ENCODE data around the gene CA12. TPM values are rescaled to one million over a fixed set of nuclear protein-coding genes. Genes with fewer than 3 reads are reported as not detected.
A peak's percentile ranks its signal among the peaks of the same experiment; 100 is the strongest.
"Not testable (repeated sequence)": the region's sequence is repeated elsewhere in the genome, so short reads cannot be mapped to it uniquely, and the experiment has no call there.

The CA12 gene
- 1 to 10 TPM; 1.8 to 6.4 (median 2.1) TPM for polyA plus RNA-seq (ENCODE audit: insufficient read depth in 1 of 5, insufficient read length in 5 of 5, low replicate concordance in 1 of 5)
- long read RNA-seq, donor 1, result 0 reads
- long read RNA-seq, donor 2, result 0 reads
- long read RNA-seq, donor 3, result 0 reads
- long read RNA-seq, donor 4, result 0 reads
- long read RNA-seq, donor 5, result 0 reads
- long read RNA-seq, donor 6, result 0 reads
- long read RNA-seq, donor 7, result 0 reads
- long read RNA-seq, donor 8, result 0 reads

DNA sequence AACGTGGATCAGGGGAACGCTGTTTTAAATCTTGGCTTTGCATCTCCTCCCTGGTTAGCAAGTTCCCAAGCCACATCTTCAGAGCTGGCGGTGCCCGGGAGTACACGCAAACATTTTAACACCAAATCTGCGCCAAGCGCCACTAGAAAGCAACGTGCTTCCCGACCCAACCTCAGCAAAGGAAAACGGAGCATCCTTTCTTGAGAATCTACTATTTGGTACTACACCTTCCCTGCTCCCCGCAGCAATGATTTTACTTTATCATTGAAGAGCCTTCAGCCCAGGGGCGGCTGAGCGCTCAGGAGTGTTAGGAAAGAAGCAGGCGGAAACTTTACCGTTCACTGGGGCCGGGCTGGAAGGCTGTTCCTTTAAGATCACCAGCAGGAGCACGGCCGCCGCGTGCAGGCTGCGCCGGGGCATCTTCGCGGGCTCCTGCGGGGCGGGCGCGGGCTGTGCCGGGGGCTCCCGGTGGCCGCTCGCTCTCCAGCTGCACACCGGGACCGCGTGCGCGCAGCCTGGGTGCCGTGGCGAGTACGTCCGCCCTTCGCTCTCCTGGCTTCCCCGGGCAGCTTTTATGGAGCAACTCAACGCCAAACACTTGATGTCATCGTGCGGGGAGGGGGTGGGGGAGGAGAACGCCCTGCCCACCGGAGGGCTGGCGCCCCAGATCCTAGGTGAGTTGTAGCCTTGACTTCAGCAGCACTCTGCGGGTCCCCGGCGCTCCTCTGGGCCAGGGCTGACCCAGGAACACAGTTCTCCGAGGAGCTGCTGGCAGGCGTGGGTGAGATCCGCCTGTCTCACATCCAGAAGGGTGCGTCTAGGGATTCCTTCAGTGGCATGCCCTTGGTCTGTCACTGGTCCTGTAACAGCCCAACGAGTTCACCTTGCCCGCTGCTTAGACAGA is at the start of gene CA12:
CA12 (minus strand) TSS at position 546 of the 904 bp plus-strand sequence; CDS start at position 420, 126 bp downstream.
- no peak for DNase-seq

DNA sequence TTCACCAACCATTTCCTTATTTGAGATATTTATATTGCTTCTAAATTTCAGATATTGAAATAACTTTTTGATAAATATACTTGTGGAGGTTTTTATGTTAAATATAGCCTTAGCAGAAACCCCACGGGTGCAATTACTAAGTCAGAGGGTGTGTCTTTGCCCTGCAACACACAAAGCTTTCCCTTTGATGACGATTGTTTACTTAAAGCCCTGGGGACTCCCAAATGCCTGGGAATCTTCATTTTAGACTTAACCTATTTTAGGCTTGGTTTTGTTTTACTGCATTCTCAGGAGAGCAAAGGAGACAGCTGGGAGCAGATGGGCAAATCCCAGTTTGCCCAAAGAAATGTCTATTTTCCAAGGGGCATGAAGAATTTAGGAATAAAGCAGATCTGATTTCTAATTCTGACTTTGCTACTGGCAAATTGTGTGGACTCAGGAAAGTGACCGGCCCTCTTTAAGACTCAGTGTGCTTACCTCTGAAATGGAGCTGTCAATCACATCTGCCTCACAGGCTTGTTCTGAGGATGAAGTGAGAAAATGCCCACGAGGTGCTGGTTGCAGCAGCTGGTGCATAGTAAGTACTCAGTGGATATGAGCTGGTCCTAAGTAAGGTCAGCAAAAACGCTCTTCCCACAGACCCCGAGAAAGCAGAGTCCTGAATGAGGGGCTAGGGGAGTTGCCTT is 49.3 kb upstream of the CA12 start:
- no peak for DNase-seq

DNA sequence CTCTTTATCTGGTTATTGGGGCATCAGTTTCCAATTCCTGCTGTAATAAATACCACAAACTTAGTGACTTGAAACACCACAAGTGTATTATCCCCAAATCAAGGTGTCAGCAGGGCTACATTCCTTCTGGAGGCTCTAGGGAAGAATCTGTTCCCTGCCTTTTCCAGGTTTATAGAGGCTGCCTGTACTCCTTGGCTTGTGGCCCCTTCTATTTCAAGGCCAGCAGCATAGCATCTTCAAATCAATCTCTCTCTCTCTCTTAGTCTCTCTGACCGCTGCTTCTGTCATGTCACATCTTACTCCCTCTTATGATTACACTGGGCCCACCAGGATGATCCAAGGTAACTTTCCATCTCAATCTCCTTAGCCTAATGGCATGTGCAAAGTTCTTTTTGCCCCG is 44.9 kb upstream of the CA12 start:
- DNase-seq, result no peak

DNA sequence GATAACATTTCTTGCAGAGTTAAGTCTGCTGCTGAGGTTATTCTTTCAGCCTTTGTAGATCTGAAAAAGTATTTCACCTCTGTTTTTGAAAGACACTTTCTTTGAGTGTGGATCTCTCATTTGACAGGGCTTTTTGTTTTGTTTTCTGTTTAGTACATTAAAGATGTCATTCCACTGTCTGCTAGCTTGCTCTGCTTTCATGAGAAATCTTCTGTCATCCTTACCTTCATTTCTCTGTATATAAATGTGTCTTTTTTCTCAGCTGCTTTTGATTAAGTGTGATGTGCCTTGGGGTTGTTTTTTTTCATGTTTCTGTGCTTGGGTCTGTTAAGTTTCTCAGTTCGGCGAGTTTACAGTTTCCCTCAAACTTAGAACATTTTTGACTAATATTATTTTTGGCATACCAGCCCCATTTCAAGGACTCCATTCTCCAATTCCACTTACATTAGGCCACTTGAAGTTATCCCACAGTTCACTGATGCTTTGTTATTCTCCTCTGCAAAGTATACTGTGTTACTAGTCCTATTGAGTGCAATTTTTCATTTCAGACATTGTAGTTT is 43.9 kb upstream of the CA12 start:
- no peak for DNase-seq

DNA sequence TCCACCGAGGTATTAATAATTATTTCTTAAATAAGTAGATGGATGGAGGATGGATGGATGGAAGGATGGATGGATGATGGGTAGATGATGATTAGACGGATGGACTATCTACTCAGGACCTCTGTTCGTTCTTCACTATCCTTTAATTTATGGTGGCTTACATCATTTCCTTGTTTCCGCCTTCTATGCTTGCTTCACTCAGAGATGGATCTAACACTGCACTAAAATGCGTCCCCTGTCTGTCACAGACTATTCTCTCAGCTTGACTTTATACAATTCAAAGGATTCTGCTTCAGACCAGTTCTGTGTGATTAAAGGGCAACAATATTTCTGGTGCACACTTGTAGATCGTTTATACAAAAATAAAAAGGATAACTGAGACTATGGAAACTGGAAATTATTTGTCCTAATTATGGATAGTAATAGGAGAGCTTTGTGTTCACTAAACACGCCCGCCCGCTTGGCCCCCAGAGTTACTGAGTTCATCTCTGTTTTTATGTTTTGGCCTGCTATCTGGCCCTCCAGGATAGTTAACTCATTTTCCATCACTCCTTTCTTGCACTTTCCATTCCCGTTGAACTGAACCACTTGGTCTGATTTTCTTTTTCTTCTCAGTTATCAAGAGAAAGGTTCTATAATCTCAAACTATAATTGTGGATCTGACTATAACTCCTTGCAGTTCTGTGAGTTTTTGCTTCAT is 41.4 kb upstream of the CA12 start:
- DNase-seq, result no peak

DNA sequence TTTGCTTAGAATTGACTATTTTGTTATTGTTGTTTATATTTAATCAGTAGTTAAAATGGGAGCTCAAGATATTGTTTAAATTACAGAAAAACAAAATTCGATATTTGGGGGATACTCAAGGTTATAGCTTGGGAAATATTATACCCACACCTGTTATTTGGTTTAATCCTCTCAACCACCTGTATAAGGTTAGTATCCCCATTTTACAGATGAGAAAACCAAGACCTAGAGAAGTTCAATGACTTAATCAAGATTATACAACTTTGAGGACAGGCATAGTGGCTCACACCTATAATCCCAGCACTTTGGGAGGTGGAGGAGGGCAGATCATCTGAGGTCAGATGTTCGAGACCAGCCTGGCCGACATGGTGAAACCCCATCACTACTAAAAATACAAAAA is 39.8 kb upstream of the CA12 start:
- no peak for DNase-seq

DNA sequence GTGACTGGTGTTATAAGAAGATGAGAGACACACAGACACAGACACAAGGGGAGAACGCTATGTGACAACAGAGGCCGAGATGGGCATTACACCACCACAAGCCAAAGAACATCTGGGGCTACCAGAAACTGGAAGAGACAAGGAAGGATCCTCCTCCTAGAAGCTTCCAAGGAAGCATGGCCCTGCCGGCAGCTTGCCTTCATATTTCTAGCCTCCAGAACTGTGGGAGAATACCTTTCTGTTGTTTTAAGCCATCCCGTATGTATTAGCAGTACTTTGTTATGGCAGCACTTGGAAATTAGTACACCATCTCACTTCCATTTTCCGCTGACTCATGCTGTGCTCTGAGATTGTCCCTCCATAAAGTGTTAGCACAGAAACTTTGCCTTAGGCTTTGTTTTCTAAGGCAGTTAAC is 38.7 kb upstream of the CA12 start:
- DNase-seq, result no peak

DNA sequence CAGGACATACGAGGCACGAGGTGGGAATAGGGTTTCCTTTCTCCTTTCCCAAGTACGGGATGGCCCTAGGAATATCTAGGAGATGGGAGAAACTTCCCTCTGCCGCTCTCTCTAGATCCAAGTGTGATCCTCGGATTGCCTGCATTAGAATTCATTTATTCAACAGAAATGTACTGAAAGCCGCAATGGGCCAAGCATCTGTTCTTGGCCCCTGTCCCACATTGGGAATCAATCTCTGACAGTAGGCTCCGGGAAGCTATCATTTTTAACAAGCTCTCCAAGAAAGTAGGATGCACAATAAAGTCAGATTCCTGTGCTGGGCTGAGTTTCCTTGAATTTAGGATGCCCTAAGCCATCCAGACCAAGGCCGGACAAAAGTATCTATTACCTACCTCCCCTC is 37.2 kb upstream of the CA12 start:
- no peak for DNase-seq

DNA sequence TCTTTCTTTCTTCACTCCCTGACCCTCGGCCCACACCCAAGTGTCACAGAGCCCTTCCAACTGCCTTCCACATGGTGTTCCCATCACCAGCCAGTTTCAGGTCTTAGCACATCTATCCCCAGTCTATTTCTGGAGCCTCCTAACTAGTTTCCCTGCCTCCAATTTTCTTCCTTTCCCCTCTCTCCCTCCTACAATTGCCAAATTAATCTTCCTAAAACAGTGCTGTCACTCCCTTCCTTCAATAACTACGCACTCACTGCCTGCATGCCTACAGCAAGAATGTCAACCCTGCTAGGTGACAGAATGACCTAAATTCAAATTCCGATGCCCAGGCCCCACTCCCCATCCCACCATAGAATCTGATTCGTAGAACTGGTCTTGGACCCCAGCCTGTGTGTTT is 36.1 kb upstream of the CA12 start:
- no peak for DNase-seq

DNA sequence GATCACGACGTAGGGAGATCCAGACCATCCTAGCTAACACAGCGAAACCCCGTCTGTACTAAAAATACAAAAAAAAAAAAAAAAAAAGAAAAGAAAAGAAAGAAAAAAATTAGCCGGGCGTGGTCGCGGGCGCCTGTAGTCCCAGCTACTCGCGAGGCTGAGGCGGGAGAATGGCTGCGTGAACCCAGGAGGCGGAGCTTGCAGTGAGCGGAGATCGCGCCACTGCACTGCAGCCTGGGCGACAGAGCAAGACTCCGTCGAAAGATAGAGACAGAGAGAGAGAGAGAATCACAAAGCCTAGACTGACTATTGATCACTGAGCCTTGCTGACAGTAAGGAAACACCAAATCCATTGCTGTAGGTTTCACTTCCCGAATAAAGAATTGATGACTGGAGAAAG is 35.6 kb upstream of the CA12 start:
- DNase-seq, result not testable (repeated sequence)

DNA sequence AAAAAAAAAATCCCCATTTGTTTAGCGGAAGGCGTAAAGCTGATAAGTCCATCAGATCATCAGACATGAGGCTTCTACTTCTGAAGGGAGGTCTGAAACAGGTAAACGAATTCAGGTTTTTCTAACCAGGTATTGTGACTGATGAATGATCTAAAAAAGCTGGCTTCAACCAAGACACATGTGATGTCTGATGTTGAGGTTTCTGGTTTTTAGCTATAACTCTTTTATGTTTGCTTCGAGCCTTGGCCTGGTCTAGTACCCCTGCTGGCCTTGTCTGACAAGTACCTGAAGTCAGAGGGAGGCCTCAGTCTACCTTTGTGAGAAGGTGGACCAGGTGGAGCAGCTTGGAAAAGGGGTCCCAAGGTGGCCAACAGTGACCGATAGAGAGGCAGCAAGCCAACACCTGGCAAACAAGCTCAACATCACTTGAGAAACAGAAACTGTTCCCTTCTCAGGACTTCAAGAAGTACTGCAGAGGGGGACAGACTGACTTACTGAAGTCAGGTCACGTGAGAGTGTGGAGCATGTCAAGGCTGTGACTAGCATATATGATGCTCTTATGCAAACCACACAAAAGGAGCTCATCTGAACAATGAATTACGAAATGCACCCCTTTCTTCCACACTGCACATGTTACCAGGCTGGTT is 33.0 kb upstream of the CA12 start:
- no peak for DNase-seq

DNA sequence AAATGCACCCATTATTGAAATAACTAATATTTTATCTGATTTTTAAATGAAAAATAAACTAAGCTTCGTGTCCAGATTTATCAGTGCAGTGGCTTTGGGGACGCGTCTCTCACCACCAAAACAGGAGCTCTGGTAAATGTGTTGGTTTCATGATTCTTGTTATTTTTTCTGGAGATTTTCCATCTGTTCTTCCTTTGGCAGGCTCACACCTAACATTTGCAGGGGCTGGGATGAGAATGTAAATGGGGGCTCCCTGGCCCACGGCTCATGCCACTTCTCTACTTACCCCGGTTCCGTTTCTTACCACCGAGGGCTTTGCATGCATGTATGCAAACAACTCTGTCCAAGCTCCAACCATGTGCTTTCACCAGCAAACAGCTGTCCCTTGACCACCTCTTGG is 30.9 kb upstream of the CA12 start:
- DNase-seq, result no peak

DNA sequence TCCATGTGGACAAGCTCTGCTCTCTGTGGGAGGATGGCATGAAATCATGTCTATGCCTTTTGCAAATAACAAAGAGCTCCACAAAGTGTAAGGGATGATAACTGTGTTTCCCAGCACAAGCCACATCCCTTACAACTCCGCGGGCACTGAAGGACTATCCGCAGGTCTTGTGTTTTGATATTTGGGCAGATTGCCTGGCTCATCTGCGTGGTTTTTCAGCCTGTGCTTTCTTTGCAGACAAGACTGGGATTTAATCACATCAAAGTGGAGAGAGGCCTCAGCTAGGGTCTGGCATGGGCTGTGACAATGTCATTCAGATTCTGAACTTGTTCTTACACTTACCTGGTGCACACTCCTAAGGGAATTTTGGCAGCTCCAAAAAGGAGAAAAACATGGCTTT is 30.2 kb upstream of the CA12 start:
- DNase-seq, result no peak

DNA sequence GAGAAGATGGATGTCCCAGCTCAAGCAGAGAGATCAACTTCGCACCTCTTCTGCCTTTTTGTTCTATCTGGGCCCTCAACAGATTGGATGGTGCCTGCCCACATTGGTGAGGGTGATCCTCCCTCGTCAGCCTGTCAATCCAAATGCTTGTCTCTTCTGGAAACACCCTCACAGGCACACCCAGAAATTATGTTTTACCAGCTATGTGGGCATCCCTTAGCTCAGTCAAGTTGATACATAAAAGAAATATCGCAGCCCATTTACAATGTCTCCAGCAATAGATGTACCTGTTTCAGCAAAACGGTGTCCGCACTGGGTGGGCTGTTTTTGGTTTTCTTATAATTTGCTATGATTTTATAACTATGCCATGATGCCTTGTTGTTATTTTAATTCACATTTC is 27.5 kb upstream of the CA12 start:
- no peak for DNase-seq

DNA sequence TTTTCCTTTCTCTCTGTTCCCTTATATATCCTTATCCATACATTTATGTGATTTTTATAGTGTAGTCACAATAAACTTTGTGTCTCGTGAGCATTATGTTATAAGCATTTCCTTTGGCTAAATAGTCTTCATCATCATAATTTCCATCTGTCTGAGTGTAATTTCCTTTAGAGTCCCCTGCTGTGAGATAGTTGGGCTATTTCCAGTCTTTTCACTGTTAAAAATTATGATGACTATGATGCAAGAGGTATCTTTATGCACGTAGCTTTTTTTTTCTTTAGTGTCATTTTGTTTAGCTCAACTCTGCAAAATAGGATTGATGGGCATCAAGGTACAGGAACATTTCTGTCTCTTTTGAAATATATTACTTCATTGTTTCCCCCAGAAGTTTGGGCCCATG is 26.9 kb upstream of the CA12 start:
- DNase-seq, result peak in 1 of 2 donors; percentile 36

DNA sequence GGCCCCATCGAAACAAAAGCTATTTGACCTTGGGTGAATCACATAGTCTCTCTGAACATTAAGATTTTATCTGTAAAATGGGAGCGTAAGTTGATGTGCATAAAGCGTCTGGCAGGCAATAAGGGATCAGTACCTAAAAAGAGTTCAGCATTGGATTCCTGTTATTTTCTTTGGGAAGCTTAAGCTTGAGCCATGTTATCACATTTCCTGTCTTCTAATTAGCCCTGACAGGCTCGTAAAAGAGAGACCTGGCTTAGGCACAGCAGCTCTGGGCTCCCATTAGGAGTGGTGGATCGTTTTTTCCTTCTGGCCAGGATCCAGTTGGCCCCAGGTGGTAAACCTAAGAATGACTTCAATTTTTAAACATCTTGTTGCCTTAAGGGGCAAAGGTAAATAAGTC is 26.0 kb upstream of the CA12 start:
- DNase-seq, result no peak

DNA sequence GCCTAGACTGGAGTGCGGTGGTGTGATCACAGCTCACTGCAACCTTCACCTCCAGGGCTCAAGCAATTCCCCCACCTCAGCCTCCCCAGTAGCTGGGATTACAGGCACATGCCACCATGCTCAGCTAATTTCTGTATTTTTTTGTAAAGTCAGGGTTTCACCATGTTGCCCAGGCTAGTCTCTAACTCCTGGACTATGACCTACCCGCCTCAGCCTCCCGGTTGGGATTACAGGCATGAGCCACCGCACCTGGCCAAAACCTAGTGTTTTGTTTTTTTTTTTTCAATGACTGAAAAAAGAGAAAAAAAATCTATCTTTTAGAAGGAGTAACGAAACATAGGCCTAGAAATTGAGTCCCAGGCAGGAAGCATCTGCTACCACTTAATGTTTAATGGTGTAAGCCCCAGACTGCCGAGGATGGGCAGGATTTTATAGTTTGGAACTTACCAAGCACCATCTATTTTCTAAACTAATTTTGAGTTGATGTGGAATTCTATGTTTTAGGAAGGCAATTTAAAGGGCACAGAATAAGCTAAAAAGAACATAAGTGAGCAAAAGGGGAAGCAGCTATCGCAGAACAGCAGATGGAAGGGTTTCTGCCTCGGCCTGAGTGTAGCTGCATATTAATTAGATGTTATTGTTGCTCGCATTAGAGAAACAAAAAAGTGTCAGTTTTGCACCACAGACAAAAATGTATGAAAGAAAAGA is 24.2 kb upstream of the CA12 start:
- no peak for DNase-seq

DNA sequence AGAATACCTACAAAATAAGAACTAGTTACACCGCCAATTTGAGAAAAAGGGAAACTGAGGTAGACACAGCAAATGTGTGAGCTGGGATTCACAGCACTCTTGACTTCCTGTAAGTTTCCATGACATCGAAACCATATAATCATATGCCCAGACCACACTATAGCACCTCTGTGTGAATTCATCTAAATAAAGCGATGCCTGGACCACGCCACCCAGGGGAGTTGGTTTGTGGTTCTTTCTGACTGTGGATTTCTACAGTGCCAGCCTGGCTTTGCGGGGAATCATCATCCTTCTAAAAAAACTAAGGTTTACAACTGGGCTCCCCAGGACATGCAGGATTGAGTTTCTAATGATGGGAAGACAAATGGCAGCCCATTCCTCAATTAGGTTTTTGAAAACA is 23.5 kb upstream of the CA12 start:
- DNase-seq, result no peak

DNA sequence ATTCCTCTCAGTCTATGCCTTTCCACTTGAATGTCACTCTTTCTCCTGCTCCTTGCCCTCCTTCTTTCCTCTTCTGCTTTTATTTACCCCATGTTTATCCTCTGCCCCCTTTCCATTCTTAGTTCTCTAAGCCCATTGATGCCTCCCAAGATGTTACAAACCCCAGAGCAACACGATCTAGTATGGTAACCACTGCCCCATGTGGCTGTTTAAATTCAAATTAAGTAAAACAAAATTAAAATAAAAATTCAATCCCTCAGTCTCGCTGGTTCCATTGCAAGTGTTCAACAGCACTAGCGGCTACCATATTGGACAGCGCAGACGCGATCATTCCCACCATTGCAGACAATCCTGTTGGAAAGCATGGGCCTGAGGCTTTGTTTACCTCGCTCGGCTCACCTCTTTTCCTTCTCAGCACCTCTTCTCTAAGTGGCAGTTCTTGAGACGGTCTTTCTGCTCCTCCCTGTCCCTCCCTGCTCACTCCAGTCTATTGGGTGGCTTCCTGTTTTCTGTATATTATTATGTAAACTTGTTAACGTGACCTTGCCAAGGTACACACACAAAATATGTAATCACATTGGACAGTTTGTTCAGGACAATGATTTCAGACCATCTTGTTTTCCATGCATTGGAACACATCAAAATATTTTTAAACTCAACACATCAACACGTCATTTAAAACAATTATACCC is 21.8 kb upstream of the CA12 start:
- DNase-seq, result no peak
